Globus pallidus (tissue), 1 donor: Measurements from ENCODE around the gene NACC1.

Experiments
- DNase-seq: peaks from one replicate; pipeline ENCODE4 v3.0.0-alpha.2; 2015; ENCODE audit warnings: low spot score

The NACC1 gene

DNA sequence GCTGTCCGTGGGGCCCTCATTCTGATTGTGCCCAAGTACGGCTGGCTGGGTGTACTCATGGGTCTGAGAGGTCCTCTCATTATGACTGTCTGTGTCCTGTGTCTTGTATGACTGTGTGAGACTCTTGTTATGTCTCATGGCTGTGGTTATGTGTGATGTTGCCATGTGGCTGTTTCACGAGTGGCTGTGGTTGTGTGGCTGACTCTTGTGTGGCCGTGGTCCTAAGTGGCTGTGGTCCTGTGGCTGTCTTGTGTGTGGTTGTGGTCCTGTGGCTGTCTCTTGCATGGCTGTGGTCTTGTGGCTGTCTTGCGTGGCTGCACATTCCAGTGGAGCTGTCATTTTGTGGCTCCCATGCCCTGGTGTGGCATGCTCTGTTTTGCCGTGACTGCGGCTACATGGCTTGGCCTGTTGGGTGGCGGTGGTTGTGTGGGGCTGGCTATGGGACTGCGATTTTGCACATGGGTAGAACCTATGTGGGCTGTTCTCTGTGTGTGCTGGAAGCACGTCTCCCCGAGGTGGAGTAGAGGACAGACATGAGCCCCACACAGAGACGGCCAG lies 18.0 kb upstream of the NACC1 start:
- DNase-seq: no peak

- DNase-seq: no peak
Observed at GRCh38 chr19:13100841-13101589, 17.0 kb upstream of the NACC1 start.

- DNase-seq: no peak
Observed at GRCh38 chr19:13101590-13102415, 16.3 kb upstream of the NACC1 start.

DNA sequence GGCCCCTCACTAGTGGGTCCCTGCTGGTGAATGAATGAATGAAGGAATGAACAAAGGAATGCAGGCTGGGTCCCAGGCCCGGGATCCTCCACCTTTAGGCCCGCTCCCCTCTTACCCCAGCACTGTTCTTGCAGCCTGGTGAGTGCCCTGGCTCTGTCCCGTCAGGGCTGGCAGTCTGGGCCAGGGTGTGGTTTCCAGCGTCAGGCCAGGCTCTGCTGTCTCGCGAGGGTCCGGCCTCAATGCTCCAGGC lies 15.7 kb upstream of the NACC1 start:
- no peak for DNase-seq

- DNase-seq: no peak
Observed at GRCh38 chr19:13102666-13103580, 15.1 kb upstream of the NACC1 start, which contains the start of gene LYL1. TSS of gene LYL1 (minus strand) at chr19:13102858. CDS start at chr19:13101171, 1,687 bp downstream.

DNA sequence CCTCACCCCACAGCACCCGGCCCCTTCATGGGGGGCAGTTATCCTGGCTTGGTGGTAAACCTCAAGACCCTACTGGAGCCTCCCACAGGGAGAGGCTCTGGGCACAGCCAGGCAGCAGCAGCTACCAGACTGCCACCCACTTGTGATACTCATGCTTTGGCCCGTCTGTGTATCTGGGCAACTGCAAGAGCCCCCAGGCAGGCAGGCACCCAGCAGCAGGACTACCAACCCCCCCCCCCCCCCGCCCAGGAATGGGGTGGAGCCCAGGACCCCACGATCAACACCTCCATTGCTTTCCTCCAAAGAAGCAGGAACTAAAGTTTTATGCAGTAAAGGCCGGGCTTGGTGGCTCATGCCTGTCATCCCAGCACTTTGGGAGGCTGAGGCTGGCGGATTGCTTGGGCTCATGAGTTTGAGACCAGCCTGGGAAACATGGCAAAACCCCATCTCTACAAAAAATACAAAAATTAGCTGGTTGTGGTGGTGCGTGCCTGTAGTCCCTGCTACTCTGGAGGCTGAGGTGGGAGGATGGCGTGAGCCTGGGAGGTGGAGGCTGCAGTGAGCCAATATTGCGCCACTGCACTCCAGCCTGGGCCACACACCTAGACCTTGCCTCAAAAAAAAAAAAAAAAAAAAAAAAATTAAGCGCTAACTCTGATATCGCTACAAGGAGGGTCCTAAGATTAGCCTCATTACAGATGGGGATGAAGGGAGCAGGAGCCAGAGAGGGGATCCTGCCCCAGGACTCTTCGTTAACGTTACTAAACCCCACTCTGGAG lies 14.3 kb upstream of the NACC1 start:
- DNase-seq: no peak

- no peak for DNase-seq
Observed at GRCh38 chr19:13104360-13104847, 13.7 kb upstream of the NACC1 start.

GRCh38 chr19:13104848-13105711 lies 13.0 kb upstream of the NACC1 start:
- DNase-seq: no peak

DNA sequence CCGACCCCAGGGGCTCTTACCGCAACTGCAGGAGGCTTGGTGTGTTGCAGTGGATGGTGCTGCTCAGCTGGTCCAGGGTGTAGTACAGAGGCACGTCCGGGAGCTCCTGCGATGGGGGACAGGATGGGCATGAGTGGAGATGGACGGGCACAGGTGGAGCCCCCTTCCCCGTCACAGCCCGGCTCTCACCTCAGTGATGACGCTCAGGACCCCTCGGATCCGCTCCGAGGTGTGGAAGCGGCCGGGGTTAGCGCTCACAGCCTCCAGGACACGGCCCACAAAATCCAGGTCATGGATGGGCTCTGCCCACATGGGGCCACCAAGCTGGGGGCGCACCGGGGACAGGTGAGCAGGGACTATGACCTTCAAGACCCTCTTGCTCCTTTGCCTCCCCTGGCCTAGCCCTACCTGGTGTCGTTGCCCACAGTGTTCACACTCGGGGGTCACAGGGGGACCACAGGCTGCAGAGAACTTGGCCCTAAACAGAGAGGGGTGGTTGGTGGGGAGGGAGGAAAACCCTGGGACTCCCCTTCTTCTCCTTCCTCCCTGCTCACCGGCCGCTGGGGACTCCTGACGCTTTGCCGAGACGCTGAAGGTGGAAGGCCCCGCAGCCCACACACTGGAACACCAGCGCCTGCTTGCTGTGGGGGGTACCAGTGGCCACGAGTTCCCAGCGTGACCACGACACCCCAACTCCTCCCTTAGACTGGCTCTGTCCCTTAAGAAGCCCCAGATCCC lies 8.5 kb upstream of the NACC1 start:
- no peak for DNase-seq

- no peak for DNase-seq
Observed at GRCh38 chr19:13110099-13110610, 7.9 kb upstream of the NACC1 start.

- DNase-seq: no peak
Observed at GRCh38 chr19:13112555-13112954, 5.5 kb upstream of the NACC1 start.

DNA sequence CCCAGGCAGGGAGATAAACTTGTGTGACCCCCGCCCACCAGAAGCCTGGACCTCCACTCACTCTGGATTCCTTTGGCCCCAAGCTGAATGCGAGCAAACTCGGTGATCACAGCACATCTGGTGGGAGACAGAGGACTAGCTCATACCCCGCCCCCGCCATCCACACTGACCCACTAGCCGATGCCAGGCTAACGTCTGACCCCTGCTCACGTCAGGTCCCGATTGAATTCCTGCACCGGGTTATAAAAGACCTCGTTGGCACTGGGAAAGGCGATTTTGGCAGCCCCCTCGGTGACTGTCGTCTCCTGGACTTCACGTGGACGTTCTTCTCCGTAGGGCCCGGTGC lies 2.2 kb upstream of the NACC1 start:
- no peak for DNase-seq

DNA sequence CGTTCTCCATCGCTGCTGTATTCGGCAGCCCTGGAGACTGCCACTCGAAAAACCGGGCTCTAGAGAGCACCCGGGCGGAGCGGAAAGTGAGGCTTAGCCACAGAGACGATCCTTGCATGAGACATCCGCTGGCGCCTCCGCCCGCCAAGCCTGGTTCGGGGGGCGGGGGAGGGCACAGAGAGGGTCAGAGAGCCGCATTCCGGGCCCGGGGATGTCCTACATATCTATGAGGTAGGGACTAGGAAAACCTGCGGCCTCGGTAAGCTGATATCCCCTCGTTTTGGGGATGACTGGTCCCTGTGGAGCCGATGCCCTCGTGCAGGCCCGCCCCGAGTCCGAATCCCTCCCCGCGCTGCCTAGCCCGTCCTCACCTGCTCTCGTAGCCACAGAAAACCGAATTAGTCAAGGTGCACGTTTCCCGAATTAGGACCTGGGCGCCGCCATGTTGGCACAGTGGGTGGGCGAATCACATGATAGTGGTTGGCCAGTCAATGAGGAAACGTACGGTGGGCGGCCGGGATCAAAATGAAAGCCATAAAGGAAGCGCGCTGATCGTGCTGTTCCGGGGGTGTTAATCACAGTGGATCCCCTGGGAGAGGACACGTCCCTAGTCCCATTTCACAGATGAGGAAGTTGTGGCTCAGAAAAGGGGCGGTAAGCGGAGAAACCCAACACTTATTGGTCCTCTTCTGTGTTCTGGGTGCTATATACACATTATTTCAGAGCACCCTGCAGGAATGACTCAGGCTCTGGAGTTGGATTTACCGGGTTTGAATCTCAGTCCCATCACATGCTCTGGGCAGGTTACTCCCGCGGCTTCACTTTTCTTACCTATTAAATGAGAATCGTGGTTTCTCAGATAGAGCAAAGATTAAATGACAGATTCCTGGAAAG lies 1.5 kb upstream of the NACC1 start, which contains the start of gene TRMT1:
Gene TRMT1 (minus strand): TSS at position 459 of the 894 bp plus-strand sequence. CDS start 341 bp downstream, at position 118.
- peak; percentile 85 for DNase-seq

DNA sequence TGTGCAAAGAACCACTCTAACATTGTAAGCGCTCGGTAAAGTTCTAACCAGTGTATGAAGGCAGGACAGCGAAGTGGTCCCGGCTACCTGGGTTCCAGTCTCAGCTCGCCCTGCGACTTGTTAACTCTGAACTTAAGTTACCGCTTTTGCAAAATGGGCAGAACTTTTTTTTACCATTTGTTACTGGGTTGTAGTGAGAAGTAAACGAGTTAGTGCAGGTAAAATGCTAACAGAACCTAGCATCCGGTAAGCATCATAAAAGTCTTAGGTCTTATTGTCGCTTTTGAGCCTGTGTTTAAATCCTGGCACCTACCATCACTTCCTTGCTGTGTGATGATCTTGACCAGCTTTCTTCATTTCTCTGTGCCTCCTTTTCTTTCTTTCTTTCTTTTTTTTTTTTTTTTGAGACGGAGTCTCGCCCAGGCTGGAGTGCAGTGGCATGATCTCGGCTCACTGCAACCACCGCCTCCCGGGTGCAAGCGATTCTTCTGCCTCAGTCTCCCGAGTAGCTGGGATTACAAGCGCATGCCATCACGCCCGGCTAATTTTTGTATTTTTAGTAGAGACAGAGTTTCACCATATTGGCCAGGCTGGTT lies 790 bp upstream of the NACC1 start:
- DNase-seq: no peak

DNA sequence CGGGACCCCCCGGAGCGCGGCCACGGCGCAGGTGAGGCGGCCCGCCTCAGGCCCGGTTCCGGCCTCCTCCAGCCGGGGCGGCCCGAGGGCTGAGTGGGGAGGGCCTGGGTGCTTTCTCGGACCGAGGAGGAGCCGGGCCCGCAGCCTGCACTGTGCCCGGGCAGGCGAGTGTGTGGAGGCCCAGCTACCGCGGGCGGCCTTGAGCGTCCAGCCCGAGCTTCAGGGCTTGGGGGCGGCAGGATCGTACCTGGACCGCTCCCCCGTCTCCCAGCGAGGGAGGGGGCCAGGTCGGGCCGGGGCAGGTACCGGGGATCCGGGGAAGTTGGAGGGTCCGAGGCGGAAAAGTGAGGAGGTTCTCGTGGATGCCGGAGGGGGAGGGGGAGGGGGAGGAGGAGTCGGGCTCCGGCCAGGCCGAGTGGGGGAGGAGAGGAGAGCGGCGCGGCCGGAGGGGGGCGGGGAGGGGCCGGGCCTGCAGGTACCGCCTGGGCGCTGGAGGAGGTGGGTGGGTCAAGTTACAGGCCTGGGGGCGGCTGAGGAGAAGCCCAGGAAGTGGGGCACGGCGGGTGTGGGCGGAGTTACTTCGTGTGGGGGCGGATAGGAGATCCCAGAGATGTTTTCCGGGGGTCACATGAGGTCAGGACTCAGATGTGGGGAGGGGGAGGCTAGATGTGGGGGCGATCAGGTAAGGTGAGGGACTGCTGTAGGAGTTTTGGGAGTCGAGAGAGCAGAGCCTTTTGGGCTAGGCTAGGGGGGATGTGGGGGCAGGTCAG lies 545 bp downstream of the NACC1 start:
- no peak for DNase-seq

GRCh38 chr19:13119627-13120026 lies 1.6 kb downstream of the NACC1 start:
- DNase-seq: no peak

DNA sequence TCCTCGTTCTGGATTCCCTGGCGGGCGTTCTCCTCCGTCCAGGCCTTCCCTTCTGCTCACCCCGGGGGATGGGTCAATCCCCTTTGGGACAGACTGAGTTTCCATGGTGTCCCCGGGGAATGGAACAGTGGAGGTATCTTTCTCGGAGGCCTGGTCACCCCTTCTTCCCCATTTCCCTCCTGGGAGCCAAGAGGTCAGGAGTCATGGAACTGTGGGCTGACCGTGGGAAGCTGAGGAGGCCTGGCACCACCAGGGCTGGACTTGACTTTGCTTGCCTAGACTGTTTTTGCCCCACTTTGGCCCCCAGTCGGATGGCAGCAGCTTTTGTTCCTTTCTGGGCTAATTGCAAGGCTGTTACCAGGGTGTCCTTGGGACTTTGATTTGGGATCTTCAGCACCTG lies 2.0 kb downstream of the NACC1 start:
- no peak for DNase-seq
